Measurements from ENCODE around the gene SPATA20.

The SPATA20 gene

GRCh38 chr17:50559674-50560184 is 12.8 kb downstream of the SPATA20 start:
- no peak for DNase-seq (ENCODE audit: low read depth)

- DNase-seq (ENCODE audit: low read depth) = peak; percentile 79
Measured at GRCh38 chr17:50560185-50560824, 13.3 kb downstream of the SPATA20 start, which contains the start of gene CACNA1G. CACNA1G (plus strand) TSS chr17:50560715; CDS start chr17:50561460, 745 bp downstream.

- no peak for DNase-seq (ENCODE audit: low read depth)
Measured at GRCh38 chr17:50560931-50561745, 14.2 kb downstream of the SPATA20 start.

GRCh38 chr17:50561746-50562141 is 14.8 kb downstream of the SPATA20 start:
- no peak for DNase-seq (ENCODE audit: low read depth)

GRCh38 chr17:50562242-50563091 is 15.5 kb downstream of the SPATA20 start:
- DNase-seq (ENCODE audit: low read depth) = no peak

GRCh38 chr17:50563092-50563511 is 16.1 kb downstream of the SPATA20 start:
- no peak for DNase-seq (ENCODE audit: low read depth)

GRCh38 chr17:50564916-50565315 is 17.9 kb downstream of the SPATA20 start:
- DNase-seq (ENCODE audit: low read depth) = no peak

GRCh38 chr17:50565402-50566350 is 18.7 kb downstream of the SPATA20 start:
- no peak for DNase-seq (ENCODE audit: low read depth)

- DNase-seq (ENCODE audit: low read depth) = no peak
Measured at GRCh38 chr17:50566886-50567285, 19.9 kb downstream of the SPATA20 start.

- DNase-seq (ENCODE audit: low read depth) = no peak
Measured at GRCh38 chr17:50568659-50569058, 21.7 kb downstream of the SPATA20 start.

GRCh38 chr17:50569592-50569991 is 22.6 kb downstream of the SPATA20 start:
- no peak for DNase-seq (ENCODE audit: low read depth)

GRCh38 chr17:50570032-50570431 is 23.1 kb downstream of the SPATA20 start:
- no peak for DNase-seq (ENCODE audit: low read depth)

- DNase-seq (ENCODE audit: low read depth) = no peak
Measured at GRCh38 chr17:50570528-50570927, 23.6 kb downstream of the SPATA20 start.

- no peak for DNase-seq (ENCODE audit: low read depth)
Measured at GRCh38 chr17:50571681-50572080, 24.7 kb downstream of the SPATA20 start.

- DNase-seq (ENCODE audit: low read depth) = no peak
Measured at GRCh38 chr17:50572541-50572940, 25.6 kb downstream of the SPATA20 start.

- no peak for DNase-seq (ENCODE audit: low read depth)
Measured at GRCh38 chr17:50573866-50574611, 27.1 kb downstream of the SPATA20 start.

GRCh38 chr17:50575581-50576210 is 28.7 kb downstream of the SPATA20 start:
- no peak for DNase-seq (ENCODE audit: low read depth)

GRCh38 chr17:50576864-50577263 is 29.9 kb downstream of the SPATA20 start:
- no peak for DNase-seq (ENCODE audit: low read depth)

GRCh38 chr17:50577451-50577954 is 30.5 kb downstream of the SPATA20 start:
- no peak for DNase-seq (ENCODE audit: low read depth)

GRCh38 chr17:50578173-50578572 is 31.2 kb downstream of the SPATA20 start:
- no peak for DNase-seq (ENCODE audit: low read depth)
